HG03575 (cell line): ENCODE data around the gene XPNPEP1.
A peak's percentile ranks its signal among the peaks of the same experiment; 100 is the strongest.
"Not testable (repeated sequence)": the region's sequence is repeated elsewhere in the genome, so short reads cannot be mapped to it uniquely, and the experiment has no call there.

Source experiments
- ATAC-seq: cut with Tn5 transposase; IDR thresholded peaks from one replicate; pipeline ENCODE4 v1.9.1; 2021; ENCODE audit not compliant: unreplicated experiment, insufficient number of reproducible peaks, low FRiP score; ENCODE audit errors: extremely low read depth

XPNPEP1 gene

GRCh38 chr10:109928475-109928891 is 5.2 kb upstream of the XPNPEP1 start:
- no peak for ATAC-seq

- ATAC-seq: no peak
These were observed 3.5 kb upstream of the XPNPEP1 start for GRCh38 chr10:109926825-109927224.

GRCh38 chr10:109926061-109926745 is 2.9 kb upstream of the XPNPEP1 start:
- ATAC-seq: no peak

- no peak for ATAC-seq
These were observed 1.8 kb upstream of the XPNPEP1 start for GRCh38 chr10:109924967-109925620.

- ATAC-seq: no peak
These were observed 776 bp upstream of the XPNPEP1 start for GRCh38 chr10:109924087-109924486.

- ATAC-seq: no peak
These were observed 844 bp downstream of the XPNPEP1 start for GRCh38 chr10:109922358-109922975.

GRCh38 chr10:109920016-109920415 is 3.3 kb downstream of the XPNPEP1 start:
- no peak for ATAC-seq

GRCh38 chr10:109919220-109919619 is 4.1 kb downstream of the XPNPEP1 start:
- peak; percentile 29 for ATAC-seq

- not testable (repeated sequence) for ATAC-seq
These were observed 4.6 kb downstream of the XPNPEP1 start for GRCh38 chr10:109918707-109919106.

GRCh38 chr10:109915566-109915965 is 7.7 kb downstream of the XPNPEP1 start:
- ATAC-seq: no peak

GRCh38 chr10:109914966-109915365 is 8.3 kb downstream of the XPNPEP1 start:
- no peak for ATAC-seq

- no peak for ATAC-seq
These were observed 9.9 kb downstream of the XPNPEP1 start for GRCh38 chr10:109913306-109913892.

GRCh38 chr10:109912335-109913281 is 10.7 kb downstream of the XPNPEP1 start:
- ATAC-seq: peak; percentile 59

- ATAC-seq: no peak
These were observed 11.4 kb downstream of the XPNPEP1 start for GRCh38 chr10:109911903-109912302.

- no peak for ATAC-seq
These were observed 17.0 kb downstream of the XPNPEP1 start for GRCh38 chr10:109906316-109906715.

- no peak for ATAC-seq
These were observed 18.9 kb downstream of the XPNPEP1 start for GRCh38 chr10:109904397-109904796.

GRCh38 chr10:109902992-109903947 is 20.0 kb downstream of the XPNPEP1 start:
- no peak for ATAC-seq
